Measurements from ENCODE around the gene ZDHHC3.
A peak's percentile ranks its signal among the peaks of the same experiment; 100 is the strongest.

The ZDHHC3 gene

GRCh38 chr3:44926172-44926571 lies 49.8 kb downstream of the ZDHHC3 start:
- no peak for DNase-seq

DNA sequence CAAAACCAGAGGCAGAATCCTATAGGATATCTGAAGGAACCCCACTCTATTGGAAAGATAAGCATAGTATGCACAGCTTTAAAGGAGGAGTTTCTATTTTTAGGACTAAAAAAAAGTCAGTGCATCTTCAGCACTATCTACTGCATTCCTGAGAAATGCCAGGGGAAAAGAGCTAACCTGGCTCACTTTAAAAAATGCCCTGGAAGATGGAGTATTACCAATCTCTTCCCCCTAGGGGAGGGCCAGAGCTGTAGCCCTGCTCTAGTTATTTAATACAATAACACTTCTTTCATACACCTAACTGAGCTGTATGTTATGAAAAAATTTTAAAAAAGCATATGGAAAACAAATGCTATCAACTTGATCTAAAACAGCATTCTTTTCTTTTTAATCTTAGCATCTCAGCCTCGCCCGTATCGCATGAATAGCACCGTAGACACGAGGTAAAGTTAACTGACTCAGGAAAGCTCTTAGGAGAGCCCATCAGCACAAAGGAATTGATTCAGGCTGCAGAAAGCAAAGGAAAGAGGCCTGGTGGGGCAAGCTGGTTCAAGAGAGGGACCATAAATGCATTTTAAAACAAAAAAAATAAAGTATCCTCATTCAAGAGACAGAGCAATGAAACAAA lies 51.4 kb downstream of the ZDHHC3 start:
- DNase-seq: no peak

GRCh38 chr3:44923632-44924456 lies 52.1 kb downstream of the ZDHHC3 start:
- DNase-seq: no peak

GRCh38 chr3:44920081-44920480 lies 55.9 kb downstream of the ZDHHC3 start:
- no peak for DNase-seq

GRCh38 chr3:44918581-44918980 lies 57.4 kb downstream of the ZDHHC3 start:
- no peak for DNase-seq

DNA sequence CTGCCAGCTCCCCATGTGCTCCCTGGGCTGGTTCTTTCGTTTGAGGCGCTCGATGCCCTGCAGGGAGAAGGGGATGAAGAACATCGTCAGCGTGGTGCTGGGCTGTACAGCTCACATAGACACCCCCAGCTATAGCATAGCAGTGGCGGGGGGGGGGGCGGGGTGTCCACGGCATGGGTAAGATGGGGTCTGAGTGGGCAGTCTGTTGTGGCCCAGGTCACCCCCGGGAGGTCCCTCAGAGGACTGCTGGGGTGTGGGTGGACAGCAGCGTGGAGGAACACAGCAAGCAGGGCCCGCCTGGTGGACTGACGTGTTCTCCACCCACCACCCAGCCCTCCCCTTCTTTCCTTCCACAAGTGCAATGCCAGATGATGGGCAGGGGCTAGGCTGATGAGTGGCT lies 57.9 kb downstream of the ZDHHC3 start:
- DNase-seq: no peak

GRCh38 chr3:44915702-44916438 lies 60.1 kb downstream of the ZDHHC3 start:
- DNase-seq: no peak

DNA sequence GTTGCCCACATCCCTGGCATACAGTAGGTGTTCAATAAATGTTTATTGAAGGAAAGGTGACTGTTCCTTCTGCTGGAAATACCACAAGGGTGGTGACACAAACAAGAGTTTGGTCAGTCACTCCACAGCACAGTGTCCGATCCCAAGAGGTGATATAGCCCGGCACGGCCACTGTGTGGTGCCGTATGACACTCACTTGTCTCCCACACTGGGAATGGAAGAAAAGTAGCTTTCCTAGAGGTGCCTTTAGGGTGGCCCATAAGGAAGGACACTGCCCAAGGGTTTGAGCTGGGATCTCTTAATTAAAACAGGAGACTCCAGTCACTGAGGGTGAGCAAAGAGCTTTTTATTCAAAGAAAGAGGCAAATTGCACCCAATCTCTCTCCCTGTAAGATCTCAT lies 61.0 kb downstream of the ZDHHC3 start:
- DNase-seq: no peak

DNA sequence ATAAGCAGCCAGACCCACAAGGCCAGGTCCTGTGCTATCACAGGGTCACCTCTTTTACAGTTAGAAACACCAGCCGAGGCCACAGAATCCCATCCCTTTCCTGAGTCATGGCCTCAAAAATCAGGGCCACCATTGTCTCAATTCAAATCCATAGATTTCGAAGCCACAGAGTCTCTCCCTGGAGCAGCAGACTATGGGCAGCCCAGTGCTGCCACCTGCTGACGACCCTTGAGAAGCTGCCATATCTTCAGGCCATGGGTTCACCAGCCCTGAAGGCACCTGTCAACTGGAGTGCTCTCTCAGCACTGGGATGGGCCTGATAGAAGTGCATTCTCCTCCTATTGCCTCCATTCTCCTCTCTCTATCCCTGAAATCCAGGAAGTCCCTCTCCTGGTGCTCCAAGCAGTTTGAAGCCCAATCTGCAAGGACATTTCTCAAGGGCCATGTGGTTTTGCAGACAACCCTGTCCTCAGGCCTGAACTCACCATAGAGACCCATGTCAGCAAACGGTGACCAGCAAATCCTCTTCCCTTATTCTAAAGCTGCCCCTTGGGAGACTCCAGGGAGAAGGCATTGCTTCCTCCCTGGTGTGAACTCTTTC lies 62.0 kb downstream of the ZDHHC3 start:
- peak; percentile 82 for DNase-seq

- DNase-seq: no peak
Observed at GRCh38 chr3:44910693-44911092, 65.3 kb downstream of the ZDHHC3 start.

DNA sequence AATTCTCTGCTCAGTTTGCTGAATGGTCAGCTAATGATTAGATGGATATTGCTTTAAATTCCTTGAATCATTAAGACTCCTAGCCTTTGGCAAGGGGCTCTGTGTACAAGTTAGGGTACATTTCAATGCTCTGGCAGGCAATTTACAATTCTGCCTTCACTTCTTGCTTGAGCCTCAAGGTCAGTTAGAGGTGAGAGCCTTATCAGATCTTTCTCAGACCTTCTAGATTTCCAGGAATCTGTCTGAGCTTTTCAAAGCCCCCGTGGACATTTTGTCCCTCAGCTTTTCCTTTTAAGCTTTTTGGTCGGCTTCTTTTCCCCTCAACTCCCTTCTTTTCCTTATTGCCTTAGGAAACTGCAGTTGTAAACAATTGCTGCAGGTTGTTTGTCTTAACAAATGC lies 66.9 kb downstream of the ZDHHC3 start:
- no peak for DNase-seq

DNA sequence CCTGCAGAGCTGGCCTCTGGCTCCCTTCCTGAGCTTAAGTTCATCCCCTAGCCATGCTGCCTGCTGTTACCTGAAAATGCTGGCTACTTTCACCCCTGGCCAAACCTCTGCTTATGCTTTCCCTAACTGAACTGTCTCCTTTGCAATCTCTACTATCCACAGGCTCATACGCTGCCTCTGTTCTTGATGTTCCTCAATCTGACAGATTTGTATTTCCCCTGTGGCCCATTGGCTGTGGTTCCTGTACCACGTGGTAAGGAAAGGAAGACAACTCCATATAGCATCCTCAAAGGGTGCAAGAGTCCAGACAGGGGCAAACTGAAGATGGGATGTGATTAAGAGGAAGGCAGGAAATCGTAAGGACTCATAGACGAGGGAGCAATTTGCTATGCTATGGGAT lies 68.4 kb downstream of the ZDHHC3 start:
- DNase-seq: no peak

DNA sequence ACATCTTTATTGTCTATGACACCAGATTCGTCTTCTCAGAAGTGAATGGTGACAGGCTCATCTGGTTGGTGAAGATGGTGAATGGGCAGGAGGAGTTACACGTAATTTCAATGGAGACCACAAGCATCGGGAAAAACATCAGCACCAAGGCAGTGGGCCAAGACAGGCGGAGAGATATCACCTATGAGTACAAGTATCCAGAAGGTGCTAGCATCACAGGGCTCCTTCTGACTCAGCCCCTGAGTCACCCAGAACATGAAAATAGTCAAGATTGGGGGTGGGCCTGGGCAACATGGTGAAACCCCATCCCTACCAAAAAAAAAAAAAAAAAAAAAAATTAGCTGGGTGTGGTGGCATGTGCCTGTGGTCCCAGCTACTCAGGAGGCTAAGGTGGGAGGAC lies 69.0 kb downstream of the ZDHHC3 start:
- no peak for DNase-seq

- DNase-seq: no peak
Observed at GRCh38 chr3:44905446-44906157, 70.4 kb downstream of the ZDHHC3 start.

DNA sequence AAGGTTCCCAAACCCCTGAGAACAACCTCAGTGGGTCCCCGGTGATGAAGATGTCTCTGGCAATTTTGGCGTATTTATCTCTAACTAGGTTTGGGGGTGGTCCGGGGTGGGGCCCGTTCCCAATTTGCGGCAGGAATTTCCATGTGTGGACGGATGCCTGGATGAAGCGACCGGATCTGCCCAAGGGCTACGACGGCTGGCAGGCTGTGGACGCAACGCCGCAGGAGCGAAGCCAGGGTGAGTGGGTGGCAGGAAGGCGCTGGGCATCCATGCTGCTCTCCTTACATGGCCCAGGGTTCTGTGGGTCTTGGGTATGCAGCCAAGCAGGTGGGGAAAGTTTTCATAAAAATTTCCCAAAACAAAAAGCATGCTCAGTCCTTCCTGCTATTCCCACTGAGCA lies 72.2 kb downstream of the ZDHHC3 start:
- no peak for DNase-seq

DNA sequence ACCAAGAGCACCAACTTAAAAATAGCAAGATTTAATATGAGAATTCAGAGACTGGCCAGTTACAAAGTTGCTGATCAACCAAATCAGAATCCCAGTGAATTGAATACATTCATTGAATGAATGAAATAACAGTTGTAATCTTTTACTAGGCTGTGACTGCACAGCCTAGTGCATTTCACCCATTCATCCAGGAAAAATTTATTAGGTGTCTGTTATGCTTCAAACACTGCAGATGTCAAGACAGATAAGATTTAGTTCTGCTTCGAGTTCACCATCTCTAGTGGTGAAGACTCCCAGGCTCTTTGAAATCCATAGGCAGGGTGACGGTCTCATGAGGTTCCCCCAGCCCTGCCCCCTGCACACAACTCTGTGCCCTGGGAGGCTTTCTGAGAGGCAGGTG lies 72.7 kb downstream of the ZDHHC3 start:
- DNase-seq: no peak

DNA sequence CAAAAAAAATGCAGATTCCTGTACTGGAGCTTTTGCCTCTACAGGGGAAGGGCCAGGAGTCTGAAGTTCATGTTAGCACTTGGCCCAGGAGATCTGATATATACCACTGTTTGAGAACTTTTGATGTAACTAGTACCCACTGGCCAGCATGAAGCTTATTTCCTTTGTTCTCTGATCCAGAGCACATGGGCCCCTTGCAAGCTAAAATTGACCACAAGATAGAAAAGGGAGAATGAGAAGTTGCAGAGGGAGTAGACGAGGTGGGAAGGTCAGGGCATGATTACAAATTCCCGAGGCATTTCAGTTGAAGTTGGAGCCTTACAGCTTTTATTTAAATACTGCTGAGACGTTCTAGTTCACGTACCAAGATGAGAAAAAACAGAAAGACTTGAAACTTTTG lies 73.3 kb downstream of the ZDHHC3 start:
- DNase-seq: no peak

- no peak for DNase-seq
Observed at GRCh38 chr3:44899683-44900367, 76.1 kb downstream of the ZDHHC3 start.

- DNase-seq: no peak
Observed at GRCh38 chr3:44896440-44896839, 79.5 kb downstream of the ZDHHC3 start.

- no peak for DNase-seq
Observed at GRCh38 chr3:44894485-44894884, 81.5 kb downstream of the ZDHHC3 start.

DNA sequence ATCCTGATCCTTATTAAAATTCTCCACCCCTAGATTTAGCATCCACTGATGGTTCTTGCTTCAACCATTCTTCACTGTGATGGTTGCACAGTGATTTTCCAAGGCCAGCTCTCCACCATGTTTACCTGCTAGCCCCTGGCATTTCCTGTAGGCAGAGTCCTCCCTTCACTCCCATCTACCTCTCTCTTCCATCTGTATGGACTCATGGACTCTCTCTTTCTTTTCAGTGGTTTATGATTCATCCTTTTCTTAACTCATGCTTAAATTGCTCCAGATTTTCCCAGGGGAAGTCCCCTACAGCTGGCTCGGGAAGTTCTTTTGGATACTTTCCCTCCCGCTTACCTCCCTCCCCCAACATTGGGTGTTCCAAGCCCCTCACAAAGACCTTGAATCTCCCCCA lies 82.9 kb downstream of the ZDHHC3 start:
- DNase-seq: no peak

DNA sequence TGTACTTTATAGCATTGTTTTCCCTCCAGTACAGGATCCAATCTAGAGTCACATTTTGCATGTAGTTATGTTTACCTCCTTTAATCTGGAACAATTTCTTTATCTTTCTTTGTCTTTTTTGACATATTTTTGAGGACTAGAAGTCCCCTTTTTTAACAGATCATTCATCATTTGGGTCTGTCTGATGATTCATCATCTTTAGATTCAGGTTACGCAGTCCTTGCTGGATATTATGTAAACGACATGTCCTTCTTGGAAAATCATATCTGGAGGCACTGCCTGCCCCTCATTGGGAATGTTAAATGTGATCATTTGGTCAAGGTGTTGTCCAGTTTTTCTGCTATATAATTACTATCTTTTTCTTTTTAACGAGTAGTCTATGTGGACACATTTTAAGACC lies 83.3 kb downstream of the ZDHHC3 start:
- no peak for DNase-seq

Data from activated CD8-positive, alpha-beta memory T cell treated with anti-CD3 and anti-CD28 coated beads, Interleukin-2, amount 50 U/mL, for 48 hours (primary cell).